SK-N-SH (cell line): ENCODE results near the gene CACNA1E. TPM values are rescaled to one million over a fixed set of nuclear protein-coding genes. Genes with fewer than 3 reads are reported as not detected.

Source experiments
- CTCF ChIA-PET: fragments of 300-600, 350-600 bp; formaldehyde crosslinking; extraction: SDS; loops from one replicate; lab custom pipeline; 2021; lab: Yijun Ruan, JAX
- POLR2A ChIA-PET: fragments of 350-600 bp; sonication (Branson Sonifier 250); formaldehyde crosslinking; extraction: SDS; loops from one replicate; lab custom pipeline; 2020; ENCODE audit warnings: antibody characterized with exemption, inconsistent platforms; lab: Yijun Ruan, JAX
- DNase-seq: peaks from one replicate; pipeline ENCODE4 v3.0.0; 2012
- H2AFZ ChIP-seq: fragments of 200-600 bp; sonication (generic); 2 replicates; pipeline ENCODE4 v1.8.1; 2016; ENCODE audit warnings: antibody characterized with exemption, mild to moderate bottlenecking, low read depth
- H3F3A ChIP-seq: fragments of 200-600 bp; sonication (generic); replicated peaks from 2 replicates; pipeline ENCODE3; 2016; ENCODE audit warnings: antibody characterized with exemption, mild to moderate bottlenecking; ENCODE audit not compliant: insufficient read depth
- H3K27ac ChIP-seq, 2 experiments: fragments of 200-500 bp in 1 of 2; fragments of 200-600 bp in 1 of 2; sonication (Bioruptor generic) in 1 of 2; sonication (generic), shearing (Covaris generic) in 1 of 2; 2 replicates each; pipeline versions ENCODE4 v1.5.1 to v1.6.1; 2014 to 2016; ENCODE audit warnings: low read depth in 2 of 2, inconsistent platforms in 1 of 2, low read length in 1 of 2, mild to moderate bottlenecking in 1 of 2, mixed read lengths in 1 of 2
- H3K27me3 ChIP-seq: fragments of 200-600 bp; sonication (generic), shearing (Covaris generic); 2 replicates; pipeline ENCODE4 v1.6.1; 2016; ENCODE audit warnings: mixed run types; ENCODE audit not compliant: insufficient read depth
- H3K36me3 ChIP-seq, 2 experiments: fragments of 200-500 bp in 1 of 2; fragments of 200-600 bp in 1 of 2; sonication (Bioruptor generic) in 1 of 2; sonication (generic) in 1 of 2; replicated peaks in 1 of 2; 2 replicates each; pipeline versions ENCODE3 to v1.5.1; 2014 to 2016; ENCODE audit warnings: low read length in 1 of 2, mild to moderate bottlenecking in 1 of 2; ENCODE audit not compliant: insufficient read depth in 2 of 2, control insufficient read depth in 1 of 2
- H3K4me1 ChIP-seq, 2 experiments: fragments of 200-500 bp in 1 of 2; fragments of 200-600 bp in 1 of 2; sonication (Bioruptor generic) in 1 of 2; sonication (generic), shearing (Covaris generic) in 1 of 2; 2 replicates each; pipeline versions ENCODE4 v1.5.1 to v1.6.1; 2014 to 2016; ENCODE audit warnings: low read depth in 1 of 2, low read length in 1 of 2, mixed run types in 1 of 2; ENCODE audit not compliant: insufficient read depth in 2 of 2, control insufficient read depth in 1 of 2
- H3K4me2 ChIP-seq: fragments of 200-600 bp; sonication (generic), shearing (Covaris generic); 2 replicates; pipeline ENCODE4 v1.6.1; 2017; ENCODE audit warnings: mixed run types
- H3K4me3 ChIP-seq, 2 experiments: fragments of 200-500 bp in 1 of 2; fragments of 200-600 bp in 1 of 2; sonication (Bioruptor generic) in 1 of 2; sonication (generic), shearing (Covaris generic) in 1 of 2; 2 replicates each; pipeline versions ENCODE4 v1.5.1 to v1.8.1; 2014 to 2016; ENCODE audit warnings: low read depth in 2 of 2, inconsistent platforms in 1 of 2, low read length in 1 of 2, mild to moderate bottlenecking in 1 of 2, mixed read lengths in 1 of 2, moderate library complexity in 1 of 2
- H3K79me2 ChIP-seq: fragments of 200-600 bp; sonication (generic); 2 replicates; pipeline ENCODE4 v1.8.1; 2017; ENCODE audit warnings: mild to moderate bottlenecking; ENCODE audit not compliant: insufficient read depth
- H3K9ac ChIP-seq: fragments of 200-600 bp; sonication (generic); 2 replicates; pipeline ENCODE4 v1.6.1; 2017; ENCODE audit warnings: mixed run types
- H3K9me2 ChIP-seq: fragments of 200-600 bp; sonication (generic); 2 replicates; pipeline ENCODE4 v1.6.1; 2017; ENCODE audit warnings: mixed run types
- H3K9me3 ChIP-seq: fragments of 200-600 bp; sonication (generic); 2 replicates; pipeline ENCODE4 v1.6.1; 2017; ENCODE audit warnings: mixed run types, mild to moderate bottlenecking, moderate library complexity
- H4K20me1 ChIP-seq: fragments of 200-600 bp; sonication (generic); 2 replicates; pipeline ENCODE4 v1.6.1; 2017; ENCODE audit warnings: mild to moderate bottlenecking, mixed run types; ENCODE audit not compliant: insufficient read depth
- CHD2 ChIP-seq: fragments of 150-350 bp; IDR thresholded peaks from 2 replicates; pipeline ENCODE4 v1.6.1; 2018; ENCODE audit warnings: low read length; ENCODE audit not compliant: partially characterized antibody
- EP300 ChIP-seq, 2 experiments: IDR thresholded peaks; 2 replicates each; pipeline versions ENCODE4 v1.4.0 to v1.6.1; 2012; ENCODE audit warnings: borderline replicate concordance in 1 of 2, low read depth in 1 of 2, low read length in 1 of 2
- EZH2phosphoT487 ChIP-seq: fragments of 200-600 bp; sonication (generic); IDR thresholded peaks from 2 replicates; pipeline ENCODE4 v1.6.1; 2017; ENCODE audit warnings: low read depth, mixed run types, mild to moderate bottlenecking, antibody characterized with exemption, moderate library complexity, borderline replicate concordance
- FOXJ3 ChIP-seq: sonication (generic); formaldehyde crosslinking; IDR thresholded peaks from 2 replicates; pipeline ENCODE4 v1.5.1; 2020; ENCODE audit warnings: mild to moderate bottlenecking, missing genetic modification reagents
- FOXM1 ChIP-seq: IDR thresholded peaks from 2 replicates; pipeline ENCODE4 v1.4.0; 2012; ENCODE audit warnings: low read depth, mild to moderate bottlenecking
- JUND ChIP-seq: IDR thresholded peaks from 2 replicates; pipeline ENCODE4 v1.4.0; 2012
- MXI1 ChIP-seq: IDR thresholded peaks from 2 replicates; pipeline ENCODE4 v1.6.1; 2012; ENCODE audit warnings: mild to moderate bottlenecking, low read depth, low read length, improper control_type of control experiment
- NRF1 ChIP-seq: IDR thresholded peaks from 2 replicates; pipeline ENCODE4 v1.6.1; 2012; ENCODE audit warnings: low read depth, mild to moderate bottlenecking, low read length
- RAD21 ChIP-seq: IDR thresholded peaks from 2 replicates; pipeline ENCODE4 v1.6.1; 2012; ENCODE audit warnings: mild to moderate bottlenecking, low read length
- RCOR1 ChIP-seq: fragments of 150-350 bp; IDR thresholded peaks from 2 replicates; pipeline ENCODE4 v1.6.1; 2017; ENCODE audit warnings: antibody characterized with exemption, low read length
- RXRA ChIP-seq: IDR thresholded peaks from 2 replicates; pipeline ENCODE4 v1.4.0; 2012; ENCODE audit warnings: low read depth, mild to moderate bottlenecking, borderline replicate concordance
- SIN3A ChIP-seq: IDR thresholded peaks from 2 replicates; pipeline ENCODE4 v1.6.1; 2012; ENCODE audit warnings: low read depth, mild to moderate bottlenecking, low read length, moderate library complexity, borderline replicate concordance
- SMC3 ChIP-seq: IDR thresholded peaks from 2 replicates; pipeline ENCODE4 v1.6.1; 2012; ENCODE audit warnings: low read depth, low read length, improper control_type of control experiment
- TCF12 ChIP-seq: IDR thresholded peaks from 2 replicates; pipeline ENCODE4 v1.4.0; 2012
- YY1 ChIP-seq: IDR thresholded peaks from 2 replicates; pipeline ENCODE4 v1.4.0; 2012; ENCODE audit warnings: low read depth, mild to moderate bottlenecking
- WGBS: methylation state at CpG from one replicate; pipeline ENCODE4 v1.1.6; 2017; ENCODE audit warnings: low lambda C conversion rate; 5-methylcytosine and 5-hydroxymethylcytosine counted together
- polyA plus RNA-seq, 3 experiments: library from polyadenylated mRNA; depleted of rRNA; stranded (reverse); fragments of >200 nt; gene quantifications; 2 replicates each; pipeline ENCODE4 v1.2.3, GENCODE V29; 2012
- TF ChIP-seq, protein P1 (sequence below): IDR thresholded peaks from 2 replicates; pipeline ENCODE4 v1.6.1; 2012; ENCODE audit warnings: mild to moderate bottlenecking, low read depth, low read length, moderate library complexity
- TF ChIP-seq, protein P2 (sequence below): fragments of 150-350 bp; IDR thresholded peaks from 2 replicates; pipeline ENCODE4 v1.6.1; 2017; ENCODE audit warnings: antibody characterized with exemption, low read length, low read depth, borderline replicate concordance
- TF ChIP-seq, protein P3 (sequence below): fragments of 150-350 bp; IDR thresholded peaks from 2 replicates; pipeline ENCODE4 v1.6.1; 2016; ENCODE audit warnings: mild to moderate bottlenecking, low read depth, low read length
- TF ChIP-seq, protein P4 (sequence below): IDR thresholded peaks from 2 replicates; pipeline ENCODE4 v1.4.0; 2012; ENCODE audit warnings: low read depth, borderline replicate concordance

The CACNA1E gene
- polyA plus RNA-seq, 1 of the 3 experiments (the other 2 are of a cell fraction): not detected

DNA sequence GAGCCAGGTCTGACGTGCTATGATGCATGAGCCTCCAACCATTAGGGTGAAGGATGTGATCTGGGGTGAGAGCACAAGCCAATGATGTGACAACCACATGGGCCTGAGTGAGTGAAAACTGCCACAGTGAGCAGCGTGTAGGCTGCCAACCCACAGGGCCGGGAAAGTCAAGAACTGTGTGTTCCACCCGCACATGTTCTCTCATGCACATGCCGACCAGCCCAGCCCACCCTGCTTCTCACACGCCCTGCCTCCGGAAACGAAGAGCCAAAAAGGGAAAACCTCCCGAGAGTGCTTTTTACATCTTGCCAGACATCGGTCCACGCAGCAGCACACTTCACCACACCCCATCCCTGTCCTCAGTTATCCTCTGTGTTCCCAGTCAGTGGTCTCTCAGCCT lies 197.0 kb downstream of the CACNA1E start (continued):
- TF ChIP-seq, protein P1, sequence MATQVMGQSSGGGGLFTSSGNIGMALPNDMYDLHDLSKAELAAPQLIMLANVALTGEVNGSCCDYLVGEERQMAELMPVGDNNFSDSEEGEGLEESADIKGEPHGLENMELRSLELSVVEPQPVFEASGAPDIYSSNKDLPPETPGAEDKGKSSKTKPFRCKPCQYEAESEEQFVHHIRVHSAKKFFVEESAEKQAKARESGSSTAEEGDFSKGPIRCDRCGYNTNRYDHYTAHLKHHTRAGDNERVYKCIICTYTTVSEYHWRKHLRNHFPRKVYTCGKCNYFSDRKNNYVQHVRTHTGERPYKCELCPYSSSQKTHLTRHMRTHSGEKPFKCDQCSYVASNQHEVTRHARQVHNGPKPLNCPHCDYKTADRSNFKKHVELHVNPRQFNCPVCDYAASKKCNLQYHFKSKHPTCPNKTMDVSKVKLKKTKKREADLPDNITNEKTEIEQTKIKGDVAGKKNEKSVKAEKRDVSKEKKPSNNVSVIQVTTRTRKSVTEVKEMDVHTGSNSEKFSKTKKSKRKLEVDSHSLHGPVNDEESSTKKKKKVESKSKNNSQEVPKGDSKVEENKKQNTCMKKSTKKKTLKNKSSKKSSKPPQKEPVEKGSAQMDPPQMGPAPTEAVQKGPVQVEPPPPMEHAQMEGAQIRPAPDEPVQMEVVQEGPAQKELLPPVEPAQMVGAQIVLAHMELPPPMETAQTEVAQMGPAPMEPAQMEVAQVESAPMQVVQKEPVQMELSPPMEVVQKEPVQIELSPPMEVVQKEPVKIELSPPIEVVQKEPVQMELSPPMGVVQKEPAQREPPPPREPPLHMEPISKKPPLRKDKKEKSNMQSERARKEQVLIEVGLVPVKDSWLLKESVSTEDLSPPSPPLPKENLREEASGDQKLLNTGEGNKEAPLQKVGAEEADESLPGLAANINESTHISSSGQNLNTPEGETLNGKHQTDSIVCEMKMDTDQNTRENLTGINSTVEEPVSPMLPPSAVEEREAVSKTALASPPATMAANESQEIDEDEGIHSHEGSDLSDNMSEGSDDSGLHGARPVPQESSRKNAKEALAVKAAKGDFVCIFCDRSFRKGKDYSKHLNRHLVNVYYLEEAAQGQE: no peak
- no peak for TF ChIP-seq SMC3
- no peak for TF ChIP-seq RAD21
- TF ChIP-seq JUND: no peak
- no peak for TF ChIP-seq FOXJ3 (CRISPR knock-in tag)

DNA sequence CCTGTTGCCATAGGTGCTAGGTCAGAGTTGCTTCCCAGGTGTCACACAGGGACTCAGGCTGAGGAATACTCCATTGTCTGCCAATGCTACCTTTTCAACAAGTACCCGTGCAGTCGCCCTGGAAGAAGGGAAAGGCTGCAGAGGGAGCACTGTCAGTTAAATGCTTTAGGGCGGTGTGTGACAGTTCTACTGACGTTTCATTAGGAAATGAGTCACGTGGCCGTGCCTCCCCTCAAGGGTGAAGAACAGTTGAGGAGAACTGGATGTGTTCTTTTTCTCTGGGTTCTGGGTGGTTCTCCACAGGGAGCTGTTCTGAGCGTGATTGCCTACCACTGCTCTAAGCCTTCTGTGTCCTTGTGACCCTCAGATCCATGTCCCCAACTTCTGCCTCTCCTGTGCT lies 197.6 kb downstream of the CACNA1E start:
- POLR2A ChIA-PET: no interaction called here
- H3K4me2 ChIP-seq: no peak overlapping the region
- H3F3A ChIP-seq: no peaks in the 10 kb centered on the region
- DNase-seq: no peak
- no peaks in the 10 kb centered on the region for H3K36me3 ChIP-seq
- CTCF ChIA-PET: interaction anchor here (1.2 kb wide), 1 partner anchor 202 kb away, joined by 4 read pairs; no protein-coding TSS in a partner anchor
- H3K4me1 ChIP-seq: no peaks in the 10 kb centered on the region
- H3K27ac ChIP-seq: no peak overlapping the region
- H2AFZ ChIP-seq: no peak overlapping the region
- no peak overlapping the region for H3K4me3 ChIP-seq
- H3K9me3 ChIP-seq: no peaks in the 10 kb centered on the region
- no peak overlapping the region for H3K9ac ChIP-seq
- WGBS: 9% methylated on average over 7 of the region's 7 CpGs
- no peaks in the 10 kb centered on the region for H4K20me1 ChIP-seq
- no peaks in the 10 kb centered on the region for H3K27me3 ChIP-seq
- H3K79me2 ChIP-seq: no peaks in the 10 kb centered on the region
- no peaks in the 10 kb centered on the region for H3K9me2 ChIP-seq
- TF ChIP-seq EP300 (IDR thresholded peaks at IDR 0.05; ENCODE audit: borderline replicate concordance in 1 of 2, low read depth in 1 of 2, low read length in 1 of 2): no peak
- no peak for TF ChIP-seq RCOR1
- no peak for TF ChIP-seq MXI1
- no peak for TF ChIP-seq RAD21
- no peak for TF ChIP-seq CHD2
- TF ChIP-seq, protein P2, sequence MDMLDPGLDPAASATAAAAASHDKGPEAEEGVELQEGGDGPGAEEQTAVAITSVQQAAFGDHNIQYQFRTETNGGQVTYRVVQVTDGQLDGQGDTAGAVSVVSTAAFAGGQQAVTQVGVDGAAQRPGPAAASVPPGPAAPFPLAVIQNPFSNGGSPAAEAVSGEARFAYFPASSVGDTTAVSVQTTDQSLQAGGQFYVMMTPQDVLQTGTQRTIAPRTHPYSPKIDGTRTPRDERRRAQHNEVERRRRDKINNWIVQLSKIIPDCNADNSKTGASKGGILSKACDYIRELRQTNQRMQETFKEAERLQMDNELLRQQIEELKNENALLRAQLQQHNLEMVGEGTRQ: no peak
- no peak for TF ChIP-seq SMC3
- TF ChIP-seq, protein P3, sequence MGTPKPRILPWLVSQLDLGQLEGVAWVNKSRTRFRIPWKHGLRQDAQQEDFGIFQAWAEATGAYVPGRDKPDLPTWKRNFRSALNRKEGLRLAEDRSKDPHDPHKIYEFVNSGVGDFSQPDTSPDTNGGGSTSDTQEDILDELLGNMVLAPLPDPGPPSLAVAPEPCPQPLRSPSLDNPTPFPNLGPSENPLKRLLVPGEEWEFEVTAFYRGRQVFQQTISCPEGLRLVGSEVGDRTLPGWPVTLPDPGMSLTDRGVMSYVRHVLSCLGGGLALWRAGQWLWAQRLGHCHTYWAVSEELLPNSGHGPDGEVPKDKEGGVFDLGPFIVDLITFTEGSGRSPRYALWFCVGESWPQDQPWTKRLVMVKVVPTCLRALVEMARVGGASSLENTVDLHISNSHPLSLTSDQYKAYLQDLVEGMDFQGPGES: no peak
- no peak for TF ChIP-seq EZH2phosphoT487
- TF ChIP-seq YY1: no peak
- TF ChIP-seq FOXJ3 (CRISPR knock-in tag): no peak
- TF ChIP-seq FOXM1: no peak
- no peak for TF ChIP-seq NRF1
- TF ChIP-seq, protein P4, sequence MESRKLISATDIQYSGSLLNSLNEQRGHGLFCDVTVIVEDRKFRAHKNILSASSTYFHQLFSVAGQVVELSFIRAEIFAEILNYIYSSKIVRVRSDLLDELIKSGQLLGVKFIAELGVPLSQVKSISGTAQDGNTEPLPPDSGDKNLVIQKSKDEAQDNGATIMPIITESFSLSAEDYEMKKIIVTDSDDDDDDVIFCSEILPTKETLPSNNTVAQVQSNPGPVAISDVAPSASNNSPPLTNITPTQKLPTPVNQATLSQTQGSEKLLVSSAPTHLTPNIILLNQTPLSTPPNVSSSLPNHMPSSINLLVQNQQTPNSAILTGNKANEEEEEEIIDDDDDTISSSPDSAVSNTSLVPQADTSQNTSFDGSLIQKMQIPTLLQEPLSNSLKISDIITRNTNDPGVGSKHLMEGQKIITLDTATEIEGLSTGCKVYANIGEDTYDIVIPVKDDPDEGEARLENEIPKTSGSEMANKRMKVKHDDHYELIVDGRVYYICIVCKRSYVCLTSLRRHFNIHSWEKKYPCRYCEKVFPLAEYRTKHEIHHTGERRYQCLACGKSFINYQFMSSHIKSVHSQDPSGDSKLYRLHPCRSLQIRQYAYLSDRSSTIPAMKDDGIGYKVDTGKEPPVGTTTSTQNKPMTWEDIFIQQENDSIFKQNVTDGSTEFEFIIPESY: no peak
- TF ChIP-seq TCF12: no peak
- TF ChIP-seq RXRA: no peak
- TF ChIP-seq SIN3A: no peak
